GM18907 (cell line): Measurements from ENCODE around the gene SNX30.

ENCODE experiments used
- ATAC-seq: cut with Tn5 transposase; IDR thresholded peaks from one replicate; pipeline ENCODE4 v1.9.1; 2021; ENCODE audit warnings: mild to moderate bottlenecking, moderate library complexity; ENCODE audit not compliant: unreplicated experiment

SNX30 gene

GRCh38 chr9:112873773-112874405, 123.3 kb downstream of the SNX30 start:
- no peak for ATAC-seq

GRCh38 chr9:112878752-112879151, 128.2 kb downstream of the SNX30 start:
- no peak for ATAC-seq

GRCh38 chr9:112880650-112881049, 130.1 kb downstream of the SNX30 start:
- no peak for ATAC-seq

- ATAC-seq: no peak
Observed at GRCh38 chr9:112881331-112881730, 130.8 kb downstream of the SNX30 start.

GRCh38 chr9:112884101-112884500, 133.5 kb downstream of the SNX30 start:
- no peak for ATAC-seq

- ATAC-seq: no peak
Observed at GRCh38 chr9:112884721-112885120, 134.2 kb downstream of the SNX30 start.

- no peak for ATAC-seq
Observed at GRCh38 chr9:112885324-112885723, 134.8 kb downstream of the SNX30 start.

- ATAC-seq: no peak
Observed at GRCh38 chr9:112886351-112886750, 135.8 kb downstream of the SNX30 start.

- ATAC-seq: no peak
Observed at GRCh38 chr9:112887381-112887780, 136.8 kb downstream of the SNX30 start.

GRCh38 chr9:112890106-112891081, 139.8 kb downstream of the SNX30 start, which contains the start of gene SLC46A2:
TSS of gene SLC46A2 (minus strand) at chr9:112890876. CDS start at chr9:112890681, 195 bp downstream.
- no peak for ATAC-seq

- ATAC-seq: no peak
Observed at GRCh38 chr9:112891521-112891920, 141.0 kb downstream of the SNX30 start.

- no peak for ATAC-seq
Observed at GRCh38 chr9:112892981-112893380, 142.4 kb downstream of the SNX30 start.

- ATAC-seq: no peak
Observed at GRCh38 chr9:112894041-112894440, 143.5 kb downstream of the SNX30 start.

- ATAC-seq: no peak
Observed at GRCh38 chr9:112894699-112895098, 144.1 kb downstream of the SNX30 start.

- ATAC-seq: no peak
Observed at GRCh38 chr9:112896131-112896530, 145.6 kb downstream of the SNX30 start.

- no peak for ATAC-seq
Observed at GRCh38 chr9:112898872-112899311, 148.3 kb downstream of the SNX30 start.

- no peak for ATAC-seq
Observed at GRCh38 chr9:112900488-112900887, 149.9 kb downstream of the SNX30 start.

- ATAC-seq: no peak
Observed at GRCh38 chr9:112900901-112901300, 150.3 kb downstream of the SNX30 start.

GRCh38 chr9:112905084-112905483, 154.5 kb downstream of the SNX30 start:
- ATAC-seq: no peak

- no peak for ATAC-seq
Observed at GRCh38 chr9:112911736-112912135, 161.2 kb downstream of the SNX30 start.

GRCh38 chr9:112912636-112913035, 162.1 kb downstream of the SNX30 start:
- no peak for ATAC-seq

- no peak for ATAC-seq
Observed at GRCh38 chr9:112913326-112913725, 162.8 kb downstream of the SNX30 start.
